Right hindlimb (tissue), 1 donor: Measurements from ENCODE around the gene ABLIM3.

Experiments used
- DNase-seq: peaks from one replicate; pipeline ENCODE4 v3.0.0-alpha.2; 2018

ABLIM3 gene

GRCh38 chr5:149141224-149141956, at the start of gene ABLIM3:
TSS of gene ABLIM3 (plus strand) at chr5:149141493. CDS start at chr5:149142096, 603 bp downstream.
- peak; percentile 82 for DNase-seq

GRCh38 chr5:149093625-149094024, 47.7 kb upstream of the ABLIM3 start:
- DNase-seq = no peak

- DNase-seq = no peak
Measured at GRCh38 chr5:149094996-149095395, 46.3 kb upstream of the ABLIM3 start.

GRCh38 chr5:149099920-149100319, 41.4 kb upstream of the ABLIM3 start:
- no peak for DNase-seq

GRCh38 chr5:149100331-149100730, 41.0 kb upstream of the ABLIM3 start:
- no peak for DNase-seq

- DNase-seq = no peak
Measured at GRCh38 chr5:149108651-149109280, 32.5 kb upstream of the ABLIM3 start.

GRCh38 chr5:149110406-149110805, 30.9 kb upstream of the ABLIM3 start:
- DNase-seq = no peak

GRCh38 chr5:149113669-149114068, 27.6 kb upstream of the ABLIM3 start:
- DNase-seq = no peak

GRCh38 chr5:149114403-149115312, 26.6 kb upstream of the ABLIM3 start:
- DNase-seq = peak; percentile 59

GRCh38 chr5:149117970-149118369, 23.3 kb upstream of the ABLIM3 start:
- no peak for DNase-seq

- DNase-seq = no peak
Measured at GRCh38 chr5:149118463-149118862, 22.8 kb upstream of the ABLIM3 start.

GRCh38 chr5:149121145-149121544, 20.1 kb upstream of the ABLIM3 start:
- no peak for DNase-seq

GRCh38 chr5:149123211-149123610, 18.1 kb upstream of the ABLIM3 start:
- no peak for DNase-seq

- no peak for DNase-seq
Measured at GRCh38 chr5:149125386-149125891, 15.9 kb upstream of the ABLIM3 start.

- DNase-seq = no peak
Measured at GRCh38 chr5:149126906-149127305, 14.4 kb upstream of the ABLIM3 start.

- DNase-seq = no peak
Measured at GRCh38 chr5:149127394-149127955, 13.8 kb upstream of the ABLIM3 start.

- DNase-seq = no peak
Measured at GRCh38 chr5:149128023-149128875, 13.0 kb upstream of the ABLIM3 start.

- no peak for DNase-seq
Measured at GRCh38 chr5:149129181-149129580, 12.1 kb upstream of the ABLIM3 start.

- no peak for DNase-seq
Measured at GRCh38 chr5:149130121-149130914, 11.0 kb upstream of the ABLIM3 start.

GRCh38 chr5:149132474-149132873, 8.8 kb upstream of the ABLIM3 start:
- DNase-seq = no peak
